ENCODE data around the gene XYLT1.

XYLT1 gene

GRCh38 chr16:17369421-17370222 lies 101.1 kb downstream of the XYLT1 start:
- no peak for DNase-seq

DNA sequence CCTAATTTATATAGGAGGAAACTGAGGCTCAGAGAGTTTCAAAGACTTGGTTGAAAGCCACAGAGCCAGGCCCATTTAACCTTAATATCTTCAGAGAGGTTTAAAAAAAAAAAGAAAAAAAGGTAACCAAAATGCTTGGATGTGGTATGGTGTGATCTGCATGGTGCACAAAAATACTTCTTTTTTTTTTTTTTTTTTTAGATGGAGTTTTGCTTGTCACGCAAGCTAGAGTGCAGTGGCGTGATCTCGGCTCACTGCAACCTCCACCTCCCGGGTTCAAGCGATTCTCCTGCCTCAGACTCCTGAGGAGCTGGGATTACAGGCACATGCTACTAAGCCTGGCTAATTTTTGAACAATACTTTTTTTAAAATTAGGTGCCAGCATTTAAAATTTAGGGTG lies 101.8 kb downstream of the XYLT1 start:
- no peak for DNase-seq

DNA sequence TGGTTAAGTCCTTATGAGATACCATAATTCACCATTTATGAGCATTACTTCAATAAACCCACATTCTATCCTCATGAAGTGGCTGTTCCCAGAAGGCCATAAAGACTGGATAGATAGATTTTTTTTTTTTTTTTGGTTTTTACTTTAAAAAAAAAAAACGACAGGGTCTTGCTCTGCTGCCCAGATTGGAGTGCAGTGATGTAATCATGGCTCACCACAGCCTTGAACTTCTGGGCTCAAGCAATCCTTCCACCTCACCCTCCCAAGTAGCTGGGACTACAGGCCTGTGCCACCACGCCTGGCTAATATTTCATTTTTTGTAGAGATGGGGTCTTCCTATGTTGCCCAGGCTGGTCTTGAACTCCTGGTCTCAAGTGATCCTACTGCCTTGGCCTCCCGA lies 102.3 kb downstream of the XYLT1 start:
- DNase-seq: no peak

DNA sequence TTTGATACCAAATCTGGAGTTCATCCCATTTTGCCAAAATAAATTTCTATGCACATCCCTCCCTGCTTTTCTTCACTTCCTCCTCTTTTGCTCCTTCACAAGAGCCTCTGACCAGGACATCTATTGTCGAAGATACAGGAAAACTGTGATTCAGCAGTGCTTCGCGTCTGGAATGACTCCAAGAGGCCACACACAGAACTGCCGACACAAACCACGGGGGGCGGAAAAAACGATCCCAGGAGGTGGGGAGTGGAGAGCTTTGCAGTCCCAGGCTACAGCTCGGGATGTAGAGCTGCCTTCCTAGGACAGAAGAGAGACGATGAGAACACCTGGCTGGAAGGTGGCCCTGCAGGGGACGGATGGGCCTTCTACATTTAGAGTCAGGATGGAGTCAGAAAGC lies 102.8 kb downstream of the XYLT1 start:
- DNase-seq: no peak

DNA sequence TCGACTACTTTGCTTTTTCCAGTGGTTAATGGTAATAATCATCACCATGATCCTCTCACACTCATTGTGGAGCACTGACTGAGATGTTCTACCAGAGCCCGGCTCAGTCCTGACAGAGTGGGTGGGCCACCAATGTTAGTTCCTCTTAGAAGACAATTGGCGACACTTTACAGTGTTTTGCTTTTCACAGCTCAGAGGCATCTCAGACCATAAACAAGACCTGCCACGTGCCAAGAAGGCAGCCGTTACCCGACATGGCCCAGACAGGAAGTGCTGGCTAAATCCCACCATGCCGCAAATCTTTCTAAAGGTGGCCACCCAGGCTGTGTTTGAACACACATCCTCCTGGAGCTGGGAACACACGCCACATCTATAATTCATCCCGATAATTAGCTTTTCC lies 103.7 kb downstream of the XYLT1 start:
- DNase-seq: no peak

GRCh38 chr16:17366299-17366961 lies 104.3 kb downstream of the XYLT1 start:
- no peak for DNase-seq

DNA sequence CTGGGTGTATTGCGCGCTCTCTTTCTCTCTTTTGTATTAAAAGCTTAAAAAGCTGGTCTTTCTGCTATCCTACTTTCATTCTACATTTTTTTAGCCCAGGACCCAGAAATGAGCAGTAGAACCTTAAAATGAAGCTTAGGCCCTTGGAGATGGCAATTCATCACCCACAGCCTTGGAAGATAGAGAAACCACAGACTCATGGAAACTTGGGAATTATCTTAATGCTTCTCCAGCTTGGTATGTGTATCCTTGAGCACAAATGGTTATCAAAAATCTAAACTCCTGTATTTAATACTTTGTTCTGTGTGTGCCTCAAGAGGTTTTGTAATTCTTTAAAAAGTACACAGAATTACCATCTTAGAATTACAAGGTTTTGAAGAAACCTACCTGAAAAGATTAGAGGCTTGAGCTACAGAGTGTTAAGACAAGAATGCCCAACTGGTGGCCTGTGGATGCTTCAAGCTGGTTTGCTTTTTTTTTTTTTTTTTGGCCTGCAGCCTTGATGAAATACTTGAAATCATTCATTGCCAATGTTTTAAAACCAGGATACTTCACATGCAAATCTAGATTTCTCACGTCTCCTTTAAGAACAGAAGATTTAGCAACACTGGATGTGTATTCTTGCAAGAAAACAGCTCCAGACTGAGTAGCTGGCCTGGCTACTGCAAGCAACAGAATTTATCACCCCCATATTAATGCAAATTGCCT lies 105.0 kb downstream of the XYLT1 start:
- DNase-seq: no peak

- DNase-seq: no peak
Observed at GRCh38 chr16:17365211-17365541, 105.6 kb downstream of the XYLT1 start.

DNA sequence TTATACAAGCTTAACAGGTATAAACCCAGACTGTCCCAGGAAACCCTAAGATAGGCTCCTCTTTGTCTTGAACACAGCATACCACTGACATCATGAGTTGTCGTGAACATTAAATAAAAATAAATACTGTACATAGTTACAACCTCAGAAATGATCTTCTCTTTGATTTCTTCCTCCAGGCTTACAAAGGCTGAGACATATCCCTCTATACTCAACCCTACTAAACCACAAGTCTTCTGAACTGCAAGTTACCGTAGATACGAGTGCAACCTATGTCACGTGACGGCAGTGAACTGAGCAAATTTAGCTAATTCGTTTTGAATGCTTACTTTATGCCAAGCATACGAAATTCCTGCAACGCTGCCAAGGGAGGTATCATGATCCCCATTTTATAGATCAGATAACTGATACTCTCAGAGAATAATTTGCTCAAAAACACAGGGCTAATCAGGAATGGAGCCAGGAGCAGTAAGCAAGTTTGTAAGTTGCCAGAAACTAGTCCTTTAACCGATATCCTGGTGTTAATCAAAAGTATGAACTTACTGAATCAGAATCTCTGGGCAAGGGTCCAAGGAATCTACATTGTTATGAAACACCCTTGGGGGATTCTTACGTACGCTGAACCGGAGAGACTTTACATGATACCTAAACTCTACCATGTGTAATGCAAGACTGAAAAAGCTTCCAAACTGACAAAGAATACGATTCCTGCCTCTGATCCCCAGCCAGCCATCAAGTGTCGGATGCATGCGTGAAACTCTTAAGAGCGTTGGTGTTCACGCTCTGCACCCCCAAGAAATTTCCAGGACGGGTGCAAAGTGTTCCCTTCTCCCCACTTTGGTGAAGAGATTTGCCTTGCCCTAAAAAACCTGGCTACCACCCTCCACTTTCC lies 106.2 kb downstream of the XYLT1 start:
- DNase-seq: no peak

DNA sequence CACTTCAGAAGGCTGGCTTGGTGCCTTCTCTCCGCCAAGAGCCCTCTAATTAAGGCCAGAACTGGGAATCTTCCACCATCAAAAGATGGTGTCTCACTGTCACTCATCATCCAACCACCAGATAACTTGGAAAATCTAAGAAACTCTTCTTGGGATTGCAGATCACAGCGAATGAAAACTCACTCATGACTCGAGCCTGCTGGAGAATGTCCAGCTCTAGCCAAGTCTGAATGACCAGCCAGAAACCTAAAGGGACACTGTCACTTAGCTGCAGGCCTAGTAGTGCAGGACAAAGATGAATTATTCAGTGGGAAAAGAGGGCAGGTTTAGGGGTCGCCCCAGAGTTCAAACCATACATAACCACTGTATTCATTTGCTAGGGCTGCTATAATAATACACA lies 107.8 kb downstream of the XYLT1 start:
- DNase-seq: no peak

GRCh38 chr16:17362183-17362582 lies 108.6 kb downstream of the XYLT1 start:
- DNase-seq: no peak

DNA sequence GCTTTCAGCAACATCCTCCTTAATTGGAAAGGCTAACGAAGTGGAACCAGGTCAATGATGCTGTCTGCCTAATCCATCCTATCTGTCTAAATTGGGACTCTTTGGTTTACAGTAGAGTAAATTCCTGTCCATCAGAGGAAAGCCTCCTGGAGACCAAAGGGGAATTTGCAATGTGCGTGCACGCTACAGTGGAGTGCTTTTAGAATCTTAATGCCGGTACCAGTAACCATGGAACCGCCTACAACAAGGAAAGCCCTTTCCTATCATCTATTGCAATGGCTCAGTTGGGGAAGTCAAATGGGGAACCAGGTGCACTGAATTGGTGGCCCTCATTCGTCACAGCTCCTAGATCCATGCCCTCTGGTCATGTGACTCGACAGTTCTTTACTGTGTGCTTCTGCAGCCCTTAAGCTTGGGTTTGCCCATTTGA lies 110.1 kb downstream of the XYLT1 start:
- no peak for DNase-seq

- DNase-seq: no peak
Observed at GRCh38 chr16:17359788-17360390, 110.9 kb downstream of the XYLT1 start.

DNA sequence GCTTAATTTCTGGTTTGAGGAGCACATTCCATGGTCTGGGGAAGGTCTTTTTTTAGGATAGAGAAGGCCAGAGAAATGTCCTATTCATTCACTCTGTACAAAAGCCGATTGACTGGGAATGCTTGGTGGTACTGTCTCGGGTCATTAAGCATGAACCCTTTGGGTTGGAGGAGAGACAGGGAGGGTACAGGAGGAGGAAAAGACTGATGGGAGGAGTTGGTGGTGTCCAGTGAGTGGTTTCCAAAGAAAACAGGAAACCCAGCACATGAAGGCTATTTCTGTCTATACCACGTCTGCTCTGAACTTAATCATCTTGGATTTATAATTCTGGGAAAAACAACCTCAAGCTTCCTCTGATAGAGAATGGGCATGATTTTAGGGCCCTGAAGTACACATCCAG lies 111.9 kb downstream of the XYLT1 start:
- DNase-seq: no peak

DNA sequence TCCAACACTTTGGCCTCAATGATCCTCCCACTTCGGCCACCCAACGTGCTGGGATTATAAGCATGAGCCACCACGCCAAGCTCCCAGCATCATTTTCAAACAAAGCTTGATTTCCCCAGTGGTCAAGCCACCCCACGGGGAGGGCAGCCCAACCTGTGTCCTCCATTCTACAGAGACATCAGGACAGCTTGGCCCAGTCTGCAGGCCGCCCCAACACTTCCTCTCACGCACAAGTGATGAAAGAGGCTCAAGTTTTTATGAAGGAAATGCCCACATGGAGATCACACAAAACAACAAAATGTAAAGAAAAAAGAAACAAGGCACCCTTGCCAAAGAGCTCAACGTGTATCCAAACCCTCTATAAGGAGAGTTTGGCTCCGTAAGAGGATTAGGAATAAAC lies 112.4 kb downstream of the XYLT1 start:
- no peak for DNase-seq

GRCh38 chr16:17357307-17358062 lies 113.3 kb downstream of the XYLT1 start:
- no peak for DNase-seq

GRCh38 chr16:17356243-17356933 lies 114.4 kb downstream of the XYLT1 start:
- DNase-seq: no peak

DNA sequence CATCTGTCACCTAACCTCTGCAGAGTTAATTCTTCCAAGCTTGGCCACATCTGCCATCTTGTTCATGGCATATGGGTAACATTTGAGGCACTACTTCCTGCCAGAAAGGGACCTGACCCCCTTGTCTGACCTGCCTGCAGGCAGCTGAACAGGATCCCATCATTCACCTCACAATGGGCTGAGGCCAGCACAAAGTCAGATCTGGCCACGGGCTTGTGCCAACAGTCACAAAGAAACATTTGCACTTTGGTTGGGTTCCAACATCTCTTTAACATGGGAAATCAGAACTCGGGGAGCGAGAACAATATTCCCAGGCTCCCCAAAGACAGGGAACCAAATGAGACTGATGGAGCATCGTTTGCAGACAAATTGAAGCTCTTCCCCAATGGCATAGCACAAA lies 116.1 kb downstream of the XYLT1 start:
- no peak for DNase-seq

- no peak for DNase-seq
Observed at GRCh38 chr16:17354141-17354601, 116.6 kb downstream of the XYLT1 start.

- no peak for DNase-seq
Observed at GRCh38 chr16:17353561-17353960, 117.2 kb downstream of the XYLT1 start.

DNA sequence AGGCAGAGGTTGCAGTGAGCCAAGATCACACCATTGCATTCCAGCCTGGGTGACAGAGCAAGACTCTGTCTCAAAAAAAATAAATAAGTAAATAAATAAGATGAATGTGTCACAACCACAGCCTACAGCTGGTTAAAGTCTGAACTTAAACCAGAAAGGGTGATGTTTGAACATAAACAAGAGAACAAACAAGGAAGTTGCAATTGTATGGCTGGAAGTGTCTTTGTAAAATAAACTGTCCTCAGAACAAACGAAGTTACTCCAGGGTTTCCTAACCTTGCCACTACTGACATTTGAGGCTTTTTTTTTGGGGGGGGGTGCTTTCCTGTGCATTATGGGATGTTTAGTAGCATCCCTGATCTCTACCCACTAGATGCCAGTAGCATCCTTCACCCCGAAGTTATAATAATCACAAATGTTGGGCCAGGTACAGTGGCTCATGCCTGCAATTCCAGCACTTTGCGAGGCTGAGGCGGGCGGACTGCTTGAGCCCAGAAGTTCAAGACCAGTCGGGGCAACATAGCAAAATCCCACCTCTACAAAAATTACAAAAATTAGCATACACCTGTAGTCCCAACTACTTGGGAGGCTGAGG lies 119.2 kb downstream of the XYLT1 start:
- DNase-seq: no peak
